HepG2 (cell line): ENCODE data around the gene PAPOLA. TPM values are rescaled to one million over a fixed set of nuclear protein-coding genes. Genes with fewer than 3 reads are reported as not detected.

Source experiments
- EEA1 ChIP-seq: sonication (generic); formaldehyde crosslinking; IDR thresholded peaks from 2 replicates; pipeline ENCODE4 v1.5.1; 2020; ENCODE audit warnings: mild to moderate bottlenecking, missing genetic modification reagents, borderline replicate concordance
- MBNL3 ChIP-seq: fragments of 250-450 bp; sonication (Bioruptor Pico); conservative IDR thresholded peaks from 2 replicates; pipeline ENCODE4 v1.8.0; 2022; ENCODE audit warnings: mild to moderate bottlenecking, inconsistent platforms
- PCBP2 ChIP-seq: fragments of 200-400 bp; formaldehyde crosslinking; optimal IDR thresholded peaks from 2 replicates; pipeline ENCODE3; 2018; ENCODE audit warnings: low read length, low read depth; ENCODE audit not compliant: poor library complexity, severe bottlenecking
- SIX4 ChIP-seq: sonication (generic); formaldehyde crosslinking; IDR thresholded peaks from 2 replicates; pipeline ENCODE4 v1.4.0; 2020; ENCODE audit warnings: missing genetic modification reagents
- TRAFD1 ChIP-seq: sonication (generic); formaldehyde crosslinking; IDR thresholded peaks from 2 replicates; pipeline ENCODE4 v1.5.1; 2020; ENCODE audit warnings: missing genetic modification reagents, mild to moderate bottlenecking, borderline replicate concordance
- ZNF142 ChIP-seq: sonication (generic); formaldehyde crosslinking; IDR thresholded peaks from 2 replicates; pipeline ENCODE4 v1.4.0; 2020; ENCODE audit warnings: missing genetic modification reagents
- ZNF260 ChIP-seq: sonication (generic); formaldehyde crosslinking; IDR thresholded peaks from 2 replicates; pipeline ENCODE4 v1.4.0; 2020; ENCODE audit warnings: missing genetic modification reagents, low read depth, mild to moderate bottlenecking, borderline replicate concordance
- ZNF264 ChIP-seq: sonication (generic); formaldehyde crosslinking; IDR thresholded peaks from 2 replicates; pipeline ENCODE4 v1.4.0; 2020; ENCODE audit warnings: missing genetic modification reagents
- ZNF280B ChIP-seq: sonication (generic); formaldehyde crosslinking; IDR thresholded peaks from 2 replicates; pipeline ENCODE4 v1.5.0; 2020; ENCODE audit warnings: missing genetic modification reagents, mild to moderate bottlenecking, borderline replicate concordance
- ZNF547 ChIP-seq: sonication (generic); formaldehyde crosslinking; IDR thresholded peaks from 2 replicates; pipeline ENCODE4 v1.5.1; 2020; ENCODE audit warnings: mild to moderate bottlenecking, missing genetic modification reagents
- ZNF83 ChIP-seq: sonication (generic); formaldehyde crosslinking; IDR thresholded peaks from 2 replicates; pipeline ENCODE4 v1.4.0; 2020; ENCODE audit warnings: missing genetic modification reagents, mild to moderate bottlenecking, borderline replicate concordance
- ZNF839 ChIP-seq: sonication (generic); formaldehyde crosslinking; IDR thresholded peaks from 2 replicates; pipeline ENCODE4 v1.4.0; 2020; ENCODE audit warnings: missing genetic modification reagents, mild to moderate bottlenecking, borderline replicate concordance
- polyA plus RNA-seq, 8 experiments: library from polyadenylated mRNA; depleted of rRNA in 3 of 8; stranded (reverse) in 7 of 8; unstranded in 1 of 8; fragments of >200 nt; fragmentation: Illumina TruSeq in 4 of 8; extraction: Trizol in 4 of 8; gene quantifications; 2 replicates each; pipeline versions ENCODE4 v1.2.1 to v1.2.3, GENCODE V29; 2011 to 2016; ENCODE audit warnings: low read depth in 4 of 8, missing spikeins in 1 of 8, mixed read lengths in 1 of 8; ENCODE audit not compliant: insufficient read depth in 1 of 8
- total RNA-seq, 5 experiments: library from RNA; depleted of rRNA; stranded (reverse); fragments of >200 nt; fragmentation: Illumina TruSeq; extraction: Trizol; gene quantifications; 2 replicates each; pipeline ENCODE4 v1.2.3, GENCODE V29; 2016; ENCODE audit warnings: low read depth in 1 of 5

PAPOLA gene
- total and polyA plus RNA-seq, 2 of the 13 experiments (the other 11 are each of a cell fraction or from before 2014, with no cell fraction given) = 103 to 151 TPM

- TF ChIP-seq ZNF280B (CRISPR knock-in tag) (no peak), EEA1 (CRISPR knock-in tag) (no peak), TRAFD1 (CRISPR knock-in tag) (no peak), ZNF260 (no peak), ZNF839 (no peak), ZNF83 (CRISPR knock-in tag) (no peak), PCBP2 (no peak), ZNF142 (no peak), ZNF264 (no peak), MBNL3 (CRISPR knock-in tag) (no peak), ZNF547 (CRISPR knock-in tag) (no peak), SIX4 (CRISPR knock-in tag) (no peak)
Measured at GRCh38 chr14:96455588-96455987, 46.6 kb upstream of the PAPOLA start (continued).
